ENCODE results near the gene ZFAND2A. TPM values are rescaled to one million over a fixed set of nuclear protein-coding genes. Genes with fewer than 3 reads are reported as not detected.
"Not testable (repeated sequence)": the region's sequence is repeated elsewhere in the genome, so short reads cannot be mapped to it uniquely, and the experiment has no call there.

The ZFAND2A gene
- total RNA-seq, 4 donors from 2014 or later: 27.5 to 57.0 (median 37.4) TPM

GRCh38 chr7:1200045-1200444 is 40.0 kb upstream of the ZFAND2A start:
- Histone ChIP-seq H3K27me3 (no peaks in the 10 kb centered on the region), H3K4me1 (no peaks in the 10 kb centered on the region), H3K4me3 (replicated peaks in 1 of 3) (no peak overlapping the region), H3K27ac (no peak overlapping the region), H3K36me3 (no peaks in the 10 kb centered on the region), H3K9me3 (no peaks in the 10 kb centered on the region)
- intact Hi-C loops (cut with DNase I): no loop called here
- WGBS, 2 donors: 20 to 26% methylated on average over 18 to 19 of the region's 19 CpGs
- TF ChIP-seq CTCF (IDR thresholded peaks at IDR 0.05) (no peak), POLR2A (IDR thresholded peaks at IDR 0.05) (no peak)
- DNase-seq: peak; percentile 31 to 40

- intact Hi-C loops (cut with DNase I): no loop called here
- 67 to 79% methylated on average over 15 of the region's 15 CpGs for WGBS, 2 donors
- Histone ChIP-seq H3K9me3 (no peaks in the 10 kb centered on the region), H3K4me1 (no peaks in the 10 kb centered on the region), H3K27me3 (no peaks in the 10 kb centered on the region), H3K36me3 (no peaks in the 10 kb centered on the region), H3K4me3 (replicated peaks in 1 of 3) (no peak overlapping the region), H3K27ac (no peak overlapping the region)
- no peak for TF ChIP-seq POLR2A (IDR thresholded peaks at IDR 0.05)
- TF ChIP-seq CTCF (IDR thresholded peaks at IDR 0.05): no peak
- no peak for DNase-seq
Measured at GRCh38 chr7:1197997-1198625, 38.1 kb upstream of the ZFAND2A start.

- WGBS, 2 donors: 89 to 93% methylated on average over 4 to 6 of the region's 6 CpGs
- Histone ChIP-seq H3K27me3 (no peaks in the 10 kb centered on the region), H3K36me3 (no peaks in the 10 kb centered on the region), H3K4me1 (no peaks in the 10 kb centered on the region), H3K27ac (no peak overlapping the region), H3K4me3 (replicated peaks in 1 of 3) (no peak overlapping the region), H3K9me3 (no peaks in the 10 kb centered on the region)
- no peak for DNase-seq
- no peak for TF ChIP-seq CTCF (IDR thresholded peaks at IDR 0.05)
- TF ChIP-seq POLR2A (IDR thresholded peaks at IDR 0.05): no peak
- intact Hi-C loops (cut with DNase I): no loop called here
Measured at GRCh38 chr7:1196950-1197349, 37.0 kb upstream of the ZFAND2A start.

GRCh38 chr7:1196441-1196840 is 36.4 kb upstream of the ZFAND2A start:
- no CpG with 5 or more reads among the region's 4 CpGs for WGBS, 2 donors
- DNase-seq; H3K4me1 ChIP-seq; H3K27me3 ChIP-seq; H3K27ac ChIP-seq; H3K9me3 ChIP-seq; intact Hi-C loops (cut with DNase I); H3K36me3 ChIP-seq; H3K4me3 ChIP-seq (replicated peaks in 1 of 3): not testable (repeated sequence)

- 29 to 41% methylated on average over 22 to 30 of the region's 36 CpGs for WGBS, 2 donors
- Histone ChIP-seq H3K27ac (no peak overlapping the region), H3K4me3 (replicated peaks in 1 of 3) (no peak overlapping the region), H3K9me3 (no peaks in the 10 kb centered on the region), H3K36me3 (no peaks in the 10 kb centered on the region), H3K27me3 (no peaks in the 10 kb centered on the region), H3K4me1 (no peaks in the 10 kb centered on the region)
- no peak for TF ChIP-seq POLR2A (IDR thresholded peaks at IDR 0.05)
- peak in 5 of 6 experiments; percentile 33 to 62 (median 47) for TF ChIP-seq CTCF (IDR thresholded peaks at IDR 0.05)
- peak; percentile 72 to 76 for DNase-seq
- intact Hi-C loops (cut with DNase I): no loop called here
Measured at GRCh38 chr7:1193593-1194424, 33.8 kb upstream of the ZFAND2A start.

Data from thyroid gland (tissue), 4 donors.